ENCODE data around the gene MIPOL1. TPM values are rescaled to one million over a fixed set of nuclear protein-coding genes. Genes with fewer than 3 reads are reported as not detected.

The MIPOL1 gene
- total and polyA plus RNA-seq, 2 donors (not counting 3 experiments of a cell fraction or from before 2014, with no cell fraction given) = 3.4 to 33.5 TPM

DNA sequence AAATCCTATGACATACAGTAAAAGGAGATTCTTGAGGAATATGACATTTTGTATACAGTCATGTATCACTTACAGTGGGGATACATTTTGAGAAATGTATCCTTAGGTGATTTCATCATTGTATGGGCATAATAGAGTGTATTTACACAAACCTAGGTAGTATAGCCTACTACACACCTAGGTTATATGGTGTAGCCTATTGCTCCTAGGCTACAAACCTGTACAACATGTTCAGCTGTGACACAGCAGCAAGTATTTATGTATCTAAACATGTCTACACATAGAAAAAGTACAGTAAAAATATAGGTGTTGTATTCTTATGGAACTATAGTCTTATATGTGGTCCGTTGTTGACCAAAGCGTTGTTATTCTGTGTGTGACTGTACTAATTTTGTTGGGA, 218.5 kb downstream of the MIPOL1 start:
- CTCF ChIA-PET = no interaction called here
- H3K4me1 ChIP-seq (ENCODE audit: control insufficient read depth, extremely low read depth, insufficient read depth, low read length) = no peaks in the 10 kb centered on the region
- intact Hi-C loops (cut with micrococcal nuclease) = no loop called here

More for the DNA sequence above, 218.5 kb downstream of the MIPOL1 start:
- POLR2A ChIA-PET = no interaction called here
- H3K79me2 ChIP-seq (ENCODE audit: control insufficient read depth, insufficient read depth, low read length) = no peaks in the 10 kb centered on the region
- H2AFZ ChIP-seq (ENCODE audit: low read depth, low read length) = no peak overlapping the region
- H3K4me2 ChIP-seq (ENCODE audit: insufficient read depth, low read length) = no peak overlapping the region
- no peak overlapping the region for H3K4me3 ChIP-seq (replicated peaks in 1 of 3; ENCODE audit: insufficient read depth in 1 of 3, low read depth in 1 of 3, low read length in 3 of 3)
- H3K9me3 ChIP-seq (replicated peaks; ENCODE audit: control insufficient read depth, insufficient read depth, low read length) = no peaks in the 10 kb centered on the region
- no peak overlapping the region for H3K9ac ChIP-seq (replicated peaks; ENCODE audit: extremely low read depth, insufficient read depth, low read length)
- DNase-seq (ENCODE audit: low read depth, low spot score) = no peak
- H3K27ac ChIP-seq (ENCODE audit: insufficient read depth, low read depth, low read length) = no peak overlapping the region
- H3K27me3 ChIP-seq (ENCODE audit: control insufficient read depth in 2 of 2, insufficient read depth in 2 of 2, low read length in 2 of 2) = no peaks in the 10 kb centered on the region
- no peak for FAIRE-seq
- no peaks in the 10 kb centered on the region for H3K36me3 ChIP-seq (ENCODE audit: control insufficient read depth in 2 of 2, extremely low read depth in 1 of 2, insufficient read depth in 2 of 2, low read length in 2 of 2)
- H3K9me1 ChIP-seq (replicated peaks; ENCODE audit: control insufficient read depth, extremely low read depth, insufficient read depth, low read length) = no peaks in the 10 kb centered on the region
- dilution Hi-C loops (cut with MboI; ENCODE audit: extremely low pct_ligation_motif_present, low sequenced_read_pairs) = no loop called here
- no peak for TF ChIP-seq EZH2 (IDR thresholded peaks at IDR 0.05; ENCODE audit: borderline replicate concordance, low read depth, low read length, severe bottlenecking)
- no peak for TF ChIP-seq POLR2A (IDR thresholded peaks at IDR 0.05; ENCODE audit: low read depth, low read length)
- TF ChIP-seq, protein P1, sequence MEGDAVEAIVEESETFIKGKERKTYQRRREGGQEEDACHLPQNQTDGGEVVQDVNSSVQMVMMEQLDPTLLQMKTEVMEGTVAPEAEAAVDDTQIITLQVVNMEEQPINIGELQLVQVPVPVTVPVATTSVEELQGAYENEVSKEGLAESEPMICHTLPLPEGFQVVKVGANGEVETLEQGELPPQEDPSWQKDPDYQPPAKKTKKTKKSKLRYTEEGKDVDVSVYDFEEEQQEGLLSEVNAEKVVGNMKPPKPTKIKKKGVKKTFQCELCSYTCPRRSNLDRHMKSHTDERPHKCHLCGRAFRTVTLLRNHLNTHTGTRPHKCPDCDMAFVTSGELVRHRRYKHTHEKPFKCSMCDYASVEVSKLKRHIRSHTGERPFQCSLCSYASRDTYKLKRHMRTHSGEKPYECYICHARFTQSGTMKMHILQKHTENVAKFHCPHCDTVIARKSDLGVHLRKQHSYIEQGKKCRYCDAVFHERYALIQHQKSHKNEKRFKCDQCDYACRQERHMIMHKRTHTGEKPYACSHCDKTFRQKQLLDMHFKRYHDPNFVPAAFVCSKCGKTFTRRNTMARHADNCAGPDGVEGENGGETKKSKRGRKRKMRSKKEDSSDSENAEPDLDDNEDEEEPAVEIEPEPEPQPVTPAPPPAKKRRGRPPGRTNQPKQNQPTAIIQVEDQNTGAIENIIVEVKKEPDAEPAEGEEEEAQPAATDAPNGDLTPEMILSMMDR (IDR thresholded peaks at IDR 0.05; ENCODE audit: extremely low read depth in 1 of 2, insufficient read depth in 1 of 2, low read depth in 1 of 2, low read length in 2 of 2) = no peak
- no peak for TF ChIP-seq GATA2 (IDR thresholded peaks at IDR 0.05; ENCODE audit: insufficient read depth, insufficient read length, low read depth, low read length)
- no peak for TF ChIP-seq MYC (IDR thresholded peaks at IDR 0.05; ENCODE audit: low read depth, low read length)
- TF ChIP-seq, protein P2, sequence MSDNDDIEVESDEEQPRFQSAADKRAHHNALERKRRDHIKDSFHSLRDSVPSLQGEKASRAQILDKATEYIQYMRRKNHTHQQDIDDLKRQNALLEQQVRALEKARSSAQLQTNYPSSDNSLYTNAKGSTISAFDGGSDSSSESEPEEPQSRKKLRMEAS (IDR thresholded peaks at IDR 0.05; ENCODE audit: insufficient read depth, insufficient read length) = no peak
- no peak for TF ChIP-seq JUN (IDR thresholded peaks at IDR 0.05; ENCODE audit: borderline replicate concordance, insufficient read depth, insufficient read length, low read depth)
- TF ChIP-seq POLR2AphosphoS5 (IDR thresholded peaks at IDR 0.05; ENCODE audit: insufficient read depth, low read depth, low read length) = no peak
- TF ChIP-seq FOS (IDR thresholded peaks at IDR 0.05; ENCODE audit: borderline replicate concordance, insufficient read depth, low read length) = no peak
- BruUV-seq (replicated peaks) = no TSS peak
- no peaks in the 10 kb centered on the region for H4K20me1 ChIP-seq (replicated peaks; ENCODE audit: control insufficient read depth, extremely low read depth, insufficient read depth, low read length)
